ENCODE data around the gene SIDT2.

SIDT2 gene

DNA sequence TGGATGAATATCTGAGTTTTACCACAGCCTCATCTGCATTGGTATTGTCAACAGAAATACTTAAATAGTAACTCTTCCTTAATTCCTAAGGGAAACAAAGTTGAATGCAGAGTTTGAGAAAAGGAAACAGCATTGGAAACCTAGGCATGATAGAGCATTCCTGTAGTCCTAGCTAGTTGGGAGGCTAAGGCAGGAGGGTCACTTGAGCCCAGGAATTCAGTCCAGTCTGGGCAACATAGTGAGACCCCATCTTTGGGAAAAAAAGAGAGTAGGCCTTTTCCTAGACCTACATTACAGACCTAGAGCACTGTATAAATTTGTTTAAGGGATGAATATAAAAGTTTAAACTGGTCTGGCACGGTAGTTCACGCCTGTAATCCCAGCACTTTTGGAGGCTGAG is 21.0 kb upstream of the SIDT2 start:
- H3K27me3 Mint-ChIP-seq, result no peaks in the 10 kb centered on the region
- H3K4me3 Mint-ChIP-seq, result no peak overlapping the region
- ATAC-seq (replicated peaks), result no peak
- no peak for DNase-seq
- peak overlapping the region; percentile 42 for H3K27ac Mint-ChIP-seq
- no peaks in the 10 kb centered on the region for H3K9me3 Mint-ChIP-seq
- H3K4me1 Mint-ChIP-seq, result peaks cover 9 to 27% of the 10 kb centered on the region in 2 donors
- peaks cover 25 to 28% of the 10 kb centered on the region in 2 donors for H3K36me3 Mint-ChIP-seq

DNA sequence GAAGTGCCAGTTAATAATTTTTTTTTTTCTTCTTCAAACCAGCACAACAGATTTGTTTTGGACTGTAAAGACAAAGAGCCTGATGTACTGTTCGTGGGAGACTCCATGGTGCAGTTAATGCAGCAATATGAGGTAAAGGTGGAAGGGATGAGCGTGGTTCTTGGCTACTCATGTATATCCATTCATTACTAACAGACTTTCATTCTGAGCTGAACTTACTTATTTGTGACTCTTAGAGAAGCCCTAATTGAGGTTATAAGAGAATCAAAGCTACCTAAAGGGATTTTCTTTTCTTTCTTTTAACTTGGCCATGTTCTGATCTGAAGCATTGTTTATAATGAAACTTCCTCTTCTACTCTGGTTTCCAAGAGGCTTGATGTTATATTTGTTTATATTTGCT is 18.7 kb upstream of the SIDT2 start:
- Mint-ChIP-seq H3K4me3 (no peak overlapping the region), H3K4me1 (peaks cover 7 to 25% of the 10 kb centered on the region in 2 donors), H3K27me3 (no peaks in the 10 kb centered on the region), H3K27ac (no peak overlapping the region), H3K9me3 (no peaks in the 10 kb centered on the region), H3K36me3 (peaks cover 24 to 30% of the 10 kb centered on the region in 2 donors)
- no peak for DNase-seq
- ATAC-seq (replicated peaks), result peak in 1 of 2 donors; percentile 34

DNA sequence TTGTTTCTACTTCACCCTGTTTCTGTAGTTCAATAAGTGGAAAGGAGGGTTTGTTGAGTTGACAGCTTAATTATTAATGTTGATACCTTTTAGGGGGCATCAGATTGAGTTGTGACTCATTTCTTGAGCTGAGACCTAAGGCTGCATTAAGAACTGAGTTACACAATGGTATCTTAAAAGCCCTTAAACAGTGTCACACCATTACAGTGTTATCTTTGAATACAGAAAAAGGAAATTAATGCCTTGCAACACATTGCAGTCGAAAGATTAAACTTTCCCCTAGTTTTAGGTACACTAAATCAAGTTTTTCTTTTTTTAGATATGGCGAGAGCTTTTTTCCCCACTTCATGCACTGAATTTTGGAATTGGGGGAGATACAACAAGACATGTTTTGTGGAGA is 17.7 kb upstream of the SIDT2 start:
- ATAC-seq (replicated peaks) (no peak), DNase-seq (no peak)
- H3K27me3 Mint-ChIP-seq, result no peaks in the 10 kb centered on the region
- H3K9me3 Mint-ChIP-seq, result no peaks in the 10 kb centered on the region
- H3K4me3 Mint-ChIP-seq, result no peak overlapping the region
- H3K4me1 Mint-ChIP-seq, result peaks cover 5 to 22% of the 10 kb centered on the region in 2 donors
- H3K27ac Mint-ChIP-seq, result peak overlapping the region; percentile 20
- peaks cover 29 to 31% of the 10 kb centered on the region in 2 donors for H3K36me3 Mint-ChIP-seq

DNA sequence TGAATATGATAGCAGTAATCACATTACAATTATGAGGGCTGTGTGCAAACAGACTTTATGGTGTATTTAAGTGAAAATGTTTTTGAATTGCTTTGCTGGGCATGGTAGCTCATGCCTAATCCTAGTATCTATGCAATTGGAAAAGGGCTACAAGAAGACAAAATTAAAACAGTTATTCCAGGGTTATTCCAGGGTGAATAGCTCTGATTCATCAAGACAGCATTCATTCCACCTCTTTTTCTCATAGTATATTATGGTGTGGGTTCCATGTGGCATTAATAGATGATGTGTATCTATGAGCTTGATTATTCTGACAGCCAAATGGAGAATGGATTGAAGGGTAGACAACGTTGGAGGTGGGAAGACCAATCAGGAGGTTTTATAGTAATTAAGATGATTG is 12.1 kb upstream of the SIDT2 start:
- no peak overlapping the region for H3K4me3 Mint-ChIP-seq
- peaks cover 16 to 23% of the 10 kb centered on the region in 2 donors for H3K36me3 Mint-ChIP-seq
- H3K27me3 Mint-ChIP-seq, result no peaks in the 10 kb centered on the region
- no peak for DNase-seq
- H3K4me1 Mint-ChIP-seq, result peaks cover 0 to 5% of the 10 kb centered on the region in 2 donors
- no peaks in the 10 kb centered on the region for H3K9me3 Mint-ChIP-seq
- no peak overlapping the region for H3K27ac Mint-ChIP-seq
- no peak for ATAC-seq (replicated peaks)

DNA sequence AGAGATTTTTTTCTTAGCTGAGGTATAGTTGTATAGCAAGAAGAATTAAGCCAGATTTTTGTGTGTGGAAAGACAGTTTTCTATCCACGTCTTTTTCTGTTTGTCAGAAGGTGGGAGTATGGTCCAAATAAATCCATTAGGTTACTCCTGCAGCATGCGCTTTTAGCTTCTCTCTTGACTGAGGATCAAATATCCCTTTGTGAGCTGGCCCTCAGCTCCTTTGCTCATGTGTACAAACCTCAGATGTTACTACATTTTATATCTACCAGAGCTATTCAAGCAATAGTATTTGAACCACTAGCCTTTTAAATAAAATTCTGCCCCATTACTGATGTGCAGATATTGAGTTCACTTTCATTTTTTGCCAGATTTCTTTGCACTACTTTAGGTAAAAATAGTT is 8.8 kb upstream of the SIDT2 start:
- Mint-ChIP-seq H3K9me3 (no peaks in the 10 kb centered on the region), H3K36me3 (peaks cover 12 to 19% of the 10 kb centered on the region in 2 donors), H3K4me3 (no peak overlapping the region), H3K27me3 (no peaks in the 10 kb centered on the region), H3K27ac (no peak overlapping the region), H3K4me1 (peaks cover 8 to 16% of the 10 kb centered on the region in 2 donors)
- no peak for DNase-seq
- no peak for ATAC-seq (replicated peaks)

DNA sequence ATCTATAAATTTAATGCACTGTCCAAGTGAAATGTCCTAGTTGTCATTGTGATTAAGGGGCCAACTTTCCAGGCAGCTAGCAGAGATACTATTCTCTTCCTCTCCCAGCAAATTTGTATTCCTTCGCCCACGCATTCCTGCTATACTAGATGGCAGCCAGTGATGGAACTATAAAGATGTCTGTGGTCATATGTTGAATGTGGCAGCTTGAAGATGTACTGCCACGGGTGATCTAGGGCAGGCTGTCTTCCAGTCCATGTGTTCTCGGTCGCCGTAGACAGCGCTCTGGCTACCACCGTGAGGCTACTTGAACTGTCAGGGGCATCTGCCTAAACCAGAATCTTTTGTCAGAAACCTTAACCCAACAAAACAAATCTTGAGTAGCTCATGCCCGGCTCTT is 8.3 kb upstream of the SIDT2 start:
- ATAC-seq (replicated peaks), result no peak
- peaks cover 12 to 16% of the 10 kb centered on the region in 2 donors for H3K36me3 Mint-ChIP-seq
- H3K4me1 Mint-ChIP-seq, result peaks cover 8 to 16% of the 10 kb centered on the region in 2 donors
- peak overlapping the region; percentile 37 for H3K27ac Mint-ChIP-seq
- no peaks in the 10 kb centered on the region for H3K9me3 Mint-ChIP-seq
- H3K4me3 Mint-ChIP-seq, result no peak overlapping the region
- no peaks in the 10 kb centered on the region for H3K27me3 Mint-ChIP-seq
- no peak for DNase-seq

DNA sequence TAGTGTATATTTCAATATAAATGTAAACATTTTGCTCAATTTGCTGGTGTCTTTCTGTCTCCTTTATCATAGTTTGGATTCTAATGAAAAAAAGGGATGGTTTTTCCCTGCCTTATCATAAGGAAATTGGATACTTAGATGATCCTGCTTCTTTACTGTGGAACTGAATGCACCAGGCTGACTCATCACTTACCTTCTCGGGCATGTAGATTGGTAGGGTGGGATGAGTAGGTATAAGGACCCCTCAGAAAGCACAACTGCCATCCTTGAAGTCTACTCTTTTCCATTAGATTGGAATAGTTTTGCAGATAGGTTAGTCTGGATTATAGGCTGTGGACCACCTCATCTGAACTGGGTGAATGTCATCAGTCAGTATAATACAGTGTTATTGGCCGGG is 7.5 kb upstream of the SIDT2 start:
- Mint-ChIP-seq H3K9me3 (no peaks in the 10 kb centered on the region), H3K27me3 (no peaks in the 10 kb centered on the region), H3K27ac (no peak overlapping the region), H3K4me3 (no peak overlapping the region), H3K36me3 (peaks cover 8 to 11% of the 10 kb centered on the region in 2 donors), H3K4me1 (peaks cover 8 to 16% of the 10 kb centered on the region in 2 donors)
- DNase-seq (no peak), ATAC-seq (replicated peaks) (no peak)

DNA sequence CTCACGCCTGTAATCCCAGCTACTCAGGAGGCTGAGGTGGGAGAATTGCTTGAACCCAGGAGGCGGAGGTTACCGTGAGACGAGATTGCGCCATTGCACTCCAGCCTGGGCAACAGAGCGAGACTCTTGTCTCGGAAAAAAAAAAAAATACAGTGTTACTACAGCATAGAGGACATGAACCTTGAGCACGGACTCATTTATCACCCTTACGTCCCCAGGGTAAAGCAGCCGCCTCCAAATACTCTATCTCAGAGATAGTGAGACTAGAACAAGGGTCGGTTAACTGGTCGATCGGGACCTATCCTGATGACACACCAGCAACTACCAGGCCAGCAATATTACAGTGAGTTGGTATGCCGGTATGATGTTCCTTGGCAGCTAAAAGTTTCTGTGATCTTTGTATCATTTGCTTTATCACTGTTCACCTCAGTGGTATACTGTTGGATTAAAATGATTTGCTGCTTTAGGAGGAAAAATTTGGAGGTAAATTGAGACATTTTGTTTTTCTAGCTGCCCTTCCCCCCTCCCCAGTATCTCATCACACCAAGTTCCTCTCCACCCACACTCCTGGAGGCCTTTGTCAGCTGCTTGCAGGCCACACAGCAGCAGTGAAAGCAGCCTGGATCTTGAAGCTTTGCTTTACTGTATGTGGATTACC is 7.0 kb upstream of the SIDT2 start:
- Mint-ChIP-seq H3K9me3 (no peaks in the 10 kb centered on the region), H3K4me1 (peaks cover 8 to 16% of the 10 kb centered on the region in 2 donors), H3K36me3 (peaks cover 8 to 9% of the 10 kb centered on the region in 2 donors), H3K27me3 (no peaks in the 10 kb centered on the region), H3K27ac (peak overlapping the region; percentile 31), H3K4me3 (no peak overlapping the region)
- peak; percentile 55 to 56 for ATAC-seq (replicated peaks)
- DNase-seq, result no peak

DNA sequence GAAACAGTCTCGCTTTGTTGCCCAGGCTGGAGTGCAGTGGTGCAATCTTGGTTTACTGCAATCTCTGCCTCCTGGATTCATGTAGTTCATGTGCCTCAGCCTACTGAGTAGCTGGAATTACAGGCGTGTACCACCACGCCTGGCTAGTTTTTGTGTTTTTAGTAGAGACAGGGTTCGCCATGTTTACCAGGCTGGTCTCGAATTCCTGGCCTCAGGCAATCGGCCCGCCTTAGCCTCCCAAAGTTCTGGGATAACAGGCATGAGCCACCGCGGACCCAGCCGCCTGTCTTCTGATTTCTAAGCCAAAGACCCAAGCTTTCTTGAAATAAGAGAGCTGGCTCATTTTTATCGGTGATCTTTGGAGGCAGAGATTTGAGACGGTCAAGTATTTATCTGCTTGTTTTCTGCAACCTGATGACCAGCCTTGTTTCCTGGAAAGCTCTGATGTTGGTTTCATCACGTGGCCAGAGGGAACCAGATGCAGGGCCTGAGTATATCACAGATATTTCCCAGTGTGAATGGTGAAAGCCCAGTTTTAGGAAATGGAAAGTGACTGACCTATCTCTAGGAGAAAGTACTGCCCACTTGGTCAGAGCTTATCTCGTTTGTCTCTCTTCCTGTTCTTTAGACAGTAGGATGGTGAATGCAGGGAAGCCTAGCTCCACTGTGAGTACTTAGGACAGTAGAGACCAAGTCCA is 5.7 kb upstream of the SIDT2 start:
- H3K4me1 Mint-ChIP-seq, result peaks cover 8 to 20% of the 10 kb centered on the region in 2 donors
- no peaks in the 10 kb centered on the region for H3K9me3 Mint-ChIP-seq
- DNase-seq (no peak), ATAC-seq (replicated peaks) (no peak)
- H3K36me3 Mint-ChIP-seq, result peaks cover 4 to 6% of the 10 kb centered on the region in 2 donors
- no peak overlapping the region for H3K4me3 Mint-ChIP-seq
- H3K27me3 Mint-ChIP-seq, result no peaks in the 10 kb centered on the region
- no peak overlapping the region for H3K27ac Mint-ChIP-seq

DNA sequence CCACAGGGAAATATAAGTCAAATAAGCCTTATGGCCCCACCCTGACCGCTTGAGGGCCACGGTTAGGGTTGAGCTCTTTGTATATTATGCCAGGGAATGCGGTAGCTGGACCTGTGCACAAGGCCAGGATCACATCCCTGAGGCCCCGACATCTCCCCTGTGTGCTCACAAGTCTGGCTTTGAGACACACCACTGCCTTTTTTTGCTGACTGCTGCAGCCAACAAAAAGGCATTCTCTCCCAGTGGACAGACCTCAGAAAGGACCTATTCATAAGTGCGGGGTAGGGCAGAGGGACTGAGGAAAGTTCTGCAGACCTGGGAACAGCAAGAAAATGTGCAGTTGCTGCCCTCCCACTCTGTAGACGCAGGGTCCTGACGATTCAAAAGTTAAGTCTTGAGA is 3.4 kb upstream of the SIDT2 start:
- Mint-ChIP-seq H3K4me3 (no peak overlapping the region), H3K27ac (no peak overlapping the region), H3K4me1 (peaks cover 17 to 33% of the 10 kb centered on the region in 2 donors), H3K27me3 (no peaks in the 10 kb centered on the region), H3K9me3 (no peaks in the 10 kb centered on the region), H3K36me3 (peaks cover 4 to 8% of the 10 kb centered on the region in 2 donors)
- DNase-seq (no peak), ATAC-seq (replicated peaks) (no peak)

DNA sequence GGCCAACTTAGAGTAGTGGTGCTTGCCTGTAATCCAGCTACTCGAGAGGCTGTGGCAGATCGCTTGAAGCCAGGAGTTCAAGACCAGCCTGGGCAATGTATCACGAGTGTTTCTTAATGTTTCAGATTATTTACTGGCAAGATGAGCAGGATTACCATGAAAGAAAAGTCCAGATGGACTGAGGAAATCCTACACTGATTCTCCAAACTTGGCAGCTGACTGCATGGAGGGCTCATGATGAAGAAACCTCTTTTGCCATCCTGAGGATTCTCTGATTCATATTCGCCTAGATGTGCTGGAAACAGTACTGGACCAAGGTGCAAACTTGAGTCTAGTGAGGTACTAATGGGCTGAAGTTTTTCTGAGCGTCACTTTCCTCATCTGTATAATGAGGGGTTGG is 2.8 kb upstream of the SIDT2 start:
- Mint-ChIP-seq H3K9me3 (no peaks in the 10 kb centered on the region), H3K27ac (no peak overlapping the region), H3K4me1 (peaks cover 20 to 39% of the 10 kb centered on the region in 2 donors), H3K4me3 (no peak overlapping the region), H3K27me3 (no peaks in the 10 kb centered on the region), H3K36me3 (peaks cover 4 to 8% of the 10 kb centered on the region in 2 donors)
- ATAC-seq (replicated peaks) (no peak), DNase-seq (no peak)

DNA sequence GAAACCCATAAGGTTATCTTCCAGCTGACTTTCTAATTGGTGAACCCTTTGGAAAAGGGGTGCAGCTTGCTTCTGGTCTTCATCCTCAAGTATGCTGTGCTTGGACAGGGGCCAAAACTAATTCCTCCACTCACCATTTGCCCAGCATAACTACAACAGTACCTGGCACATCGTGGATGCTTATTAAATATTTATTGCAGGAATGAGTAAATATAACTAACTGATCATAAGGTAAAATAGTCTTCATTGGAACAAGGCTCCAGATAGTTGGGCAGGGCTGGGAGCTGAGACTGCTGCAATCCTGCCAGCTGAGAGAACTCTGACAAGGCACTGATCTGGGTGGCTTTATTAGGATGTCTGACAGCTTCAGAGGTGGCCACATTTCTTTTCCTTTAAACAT is 2.4 kb upstream of the SIDT2 start:
- H3K27ac Mint-ChIP-seq, result no peak overlapping the region
- H3K4me1 Mint-ChIP-seq, result peaks cover 24 to 41% of the 10 kb centered on the region in 2 donors
- H3K4me3 Mint-ChIP-seq, result no peak overlapping the region
- no peak for DNase-seq
- H3K36me3 Mint-ChIP-seq, result peaks cover 8 to 12% of the 10 kb centered on the region in 2 donors
- H3K27me3 Mint-ChIP-seq, result no peaks in the 10 kb centered on the region
- no peaks in the 10 kb centered on the region for H3K9me3 Mint-ChIP-seq
- no peak for ATAC-seq (replicated peaks)

DNA sequence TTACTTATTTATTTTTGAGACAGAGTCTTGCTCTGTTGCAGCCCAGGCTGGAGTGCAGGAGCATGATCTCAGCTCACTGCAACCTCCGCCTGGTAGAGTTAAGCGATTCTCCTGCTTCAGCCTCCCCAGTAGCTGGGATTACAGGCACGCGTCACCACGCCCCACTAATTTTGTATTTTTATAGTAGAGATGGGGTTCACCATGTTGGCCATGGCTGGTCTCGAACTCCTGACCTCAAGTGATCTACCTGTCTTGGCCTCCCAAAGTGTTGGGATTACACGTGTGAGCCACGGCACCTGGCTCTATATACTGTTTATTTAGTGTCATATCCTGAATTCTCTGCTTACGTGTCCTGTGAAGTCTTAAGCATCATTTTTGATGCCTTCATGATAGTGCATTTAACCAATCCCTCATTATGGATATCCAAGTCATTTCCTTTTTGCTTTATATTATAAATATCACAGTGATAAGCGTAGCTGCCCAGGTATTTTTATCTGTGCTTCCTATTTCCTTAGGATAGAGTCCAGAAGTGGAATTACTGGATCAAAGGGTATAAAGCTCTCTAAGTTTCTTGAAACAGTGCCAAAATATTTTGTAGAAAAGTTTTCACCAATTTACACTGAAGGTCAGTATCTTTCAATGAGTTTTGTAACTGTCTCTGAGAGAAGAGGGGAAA is 871 bp upstream of the SIDT2 start:
- H3K4me3 Mint-ChIP-seq, result peak overlapping the region; percentile 98
- ATAC-seq (replicated peaks) (no peak), DNase-seq (no peak)
- H3K9me3 Mint-ChIP-seq, result no peaks in the 10 kb centered on the region
- peaks cover 11 to 16% of the 10 kb centered on the region in 2 donors for H3K36me3 Mint-ChIP-seq
- peak overlapping the region; percentile 98 for H3K27ac Mint-ChIP-seq
- no peaks in the 10 kb centered on the region for H3K27me3 Mint-ChIP-seq
- peaks cover 21 to 45% of the 10 kb centered on the region in 2 donors for H3K4me1 Mint-ChIP-seq

DNA sequence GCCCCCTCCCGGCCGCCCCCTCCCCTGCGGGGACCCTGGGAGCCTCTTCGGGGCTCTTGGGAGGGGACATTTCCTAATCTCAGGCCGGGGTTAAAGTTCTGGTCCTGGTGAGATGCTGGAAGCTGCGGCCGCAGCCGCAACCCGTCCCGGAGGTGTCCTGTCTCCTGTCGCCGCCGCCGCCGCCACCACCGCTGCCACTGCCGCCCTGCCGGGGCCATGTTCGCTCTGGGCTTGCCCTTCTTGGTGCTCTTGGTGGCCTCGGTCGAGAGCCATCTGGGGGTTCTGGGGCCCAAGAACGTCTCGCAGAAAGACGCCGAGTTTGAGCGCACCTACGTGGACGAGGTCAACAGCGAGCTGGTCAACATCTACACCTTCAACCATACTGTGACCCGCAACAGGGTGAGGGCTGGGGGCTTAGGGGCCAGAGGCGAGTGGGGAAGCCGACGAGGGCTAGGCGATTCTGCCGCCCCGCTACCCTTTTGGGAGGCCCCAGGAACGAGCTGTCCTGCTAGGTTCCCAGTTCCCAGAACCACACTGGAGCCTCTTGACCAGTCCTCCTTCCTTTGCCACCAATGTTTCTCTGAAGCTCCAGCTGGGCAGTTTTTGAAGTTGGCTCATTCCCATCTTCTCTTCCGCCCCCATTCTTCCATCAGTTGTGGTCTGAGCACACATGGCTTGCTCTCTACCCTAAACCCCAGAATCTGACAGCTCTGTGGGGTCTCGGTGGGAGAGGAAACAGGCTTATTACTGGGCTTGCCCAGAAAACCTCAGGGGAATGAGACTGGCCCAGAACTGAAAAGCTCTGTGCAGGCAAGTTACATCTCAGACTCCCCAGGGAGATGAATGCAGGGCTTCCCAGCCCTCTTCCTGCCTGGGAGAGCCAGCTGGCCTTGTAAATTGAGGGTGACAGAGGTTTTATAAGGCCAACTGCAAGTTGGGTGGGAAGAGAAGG is 781 bp downstream of the SIDT2 start:
- Mint-ChIP-seq H3K27me3 (no peaks in the 10 kb centered on the region), H3K36me3 (peaks cover 19 to 20% of the 10 kb centered on the region in 2 donors), H3K4me3 (peak overlapping the region; percentile 98), H3K27ac (peak overlapping the region; percentile 98), H3K9me3 (no peaks in the 10 kb centered on the region), H3K4me1 (peaks cover 19 to 51% of the 10 kb centered on the region in 2 donors)
- ATAC-seq (replicated peaks) (peak; percentile 60 to 61), DNase-seq (peak; percentile 33)

All from stimulated activated naive B cell treated with anti-CD40 and anti-IgM and Interleukin-4, amounts not matched to agents 10 μg/mL and 1 μg/mL and 100 μg/mL, for 72 hours (primary cell).